Measurements from ENCODE around the gene MTHFR.
"Not testable (repeated sequence)": the region's sequence is repeated elsewhere in the genome, so short reads cannot be mapped to it uniquely, and the experiment has no call there.

MTHFR gene

DNA sequence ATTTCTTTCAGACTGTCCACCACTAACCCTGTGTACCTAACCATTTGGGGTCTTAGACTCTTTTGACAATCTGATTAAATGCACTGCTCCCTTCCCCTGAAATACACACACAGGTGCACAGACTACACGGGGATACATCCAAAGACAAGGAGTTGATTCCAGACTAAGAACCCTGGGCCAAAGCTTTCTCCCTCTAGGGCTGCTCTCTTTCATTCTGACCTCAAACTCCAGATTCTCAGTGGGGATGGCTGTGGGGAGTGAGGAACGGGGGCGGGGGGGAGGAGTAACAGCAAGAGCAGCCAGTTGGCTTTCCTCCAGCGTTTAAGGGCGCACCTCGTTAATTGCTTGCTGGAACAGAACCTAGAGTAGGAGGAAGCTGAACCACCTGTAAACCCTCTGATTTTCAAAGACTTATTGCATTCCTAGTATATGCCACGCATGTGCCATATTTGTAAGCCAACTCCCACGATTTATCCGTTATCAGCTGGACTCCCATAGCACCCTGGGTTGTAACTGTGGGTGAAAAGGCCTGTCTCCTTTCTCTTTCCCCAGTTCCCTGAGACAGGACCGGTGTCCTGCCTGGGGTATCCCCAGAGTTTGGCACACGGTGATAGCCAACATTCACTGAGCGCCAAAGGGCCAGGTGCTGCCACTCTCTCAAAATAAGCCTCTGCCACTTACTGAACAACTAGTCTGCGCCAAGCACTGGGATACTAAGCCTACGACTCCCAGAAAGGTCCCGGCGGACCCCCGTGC lies 920 bp downstream of the MTHFR start:
- Histone ChIP-seq H3F3A (ENCODE audit: insufficient read depth, low read length) (no peaks in the 10 kb centered on the region), H3K9me3 (ENCODE audit: low read length) (no peaks in the 10 kb centered on the region), H3K9ac (ENCODE audit: low read length) (peak overlapping the region; percentile 70), H3K79me2 (ENCODE audit: insufficient read depth, low read length) (peaks cover 5% of the 10 kb centered on the region; the same call in 1 of the 2 replicates), H3K4me2 (ENCODE audit: low read length) (peak overlapping the region; percentile 94), H3K4me3 (ENCODE audit: low read depth, low read length, poor library complexity, severe bottlenecking) (peak overlapping the region; percentile 70), H3K4me1 (ENCODE audit: insufficient read depth, low read length, severe bottlenecking) (peaks cover 57% of the 10 kb centered on the region), H3K36me3 (ENCODE audit: insufficient read depth, low read length) (peaks cover 38% of the 10 kb centered on the region), H3K27ac (ENCODE audit: low read depth, low read length, poor library complexity, severe bottlenecking) (peak overlapping the region; percentile 79), H3K9me2 (ENCODE audit: low read depth, low read length) (no peaks in the 10 kb centered on the region), H4K20me1 (ENCODE audit: insufficient read depth, low read length) (no peaks in the 10 kb centered on the region), H2AFZ (ENCODE audit: low read length) (no peak overlapping the region), H3K27me3 (ENCODE audit: insufficient read depth, low read length) (no peaks in the 10 kb centered on the region)
- TF ChIP-seq, protein P1, sequence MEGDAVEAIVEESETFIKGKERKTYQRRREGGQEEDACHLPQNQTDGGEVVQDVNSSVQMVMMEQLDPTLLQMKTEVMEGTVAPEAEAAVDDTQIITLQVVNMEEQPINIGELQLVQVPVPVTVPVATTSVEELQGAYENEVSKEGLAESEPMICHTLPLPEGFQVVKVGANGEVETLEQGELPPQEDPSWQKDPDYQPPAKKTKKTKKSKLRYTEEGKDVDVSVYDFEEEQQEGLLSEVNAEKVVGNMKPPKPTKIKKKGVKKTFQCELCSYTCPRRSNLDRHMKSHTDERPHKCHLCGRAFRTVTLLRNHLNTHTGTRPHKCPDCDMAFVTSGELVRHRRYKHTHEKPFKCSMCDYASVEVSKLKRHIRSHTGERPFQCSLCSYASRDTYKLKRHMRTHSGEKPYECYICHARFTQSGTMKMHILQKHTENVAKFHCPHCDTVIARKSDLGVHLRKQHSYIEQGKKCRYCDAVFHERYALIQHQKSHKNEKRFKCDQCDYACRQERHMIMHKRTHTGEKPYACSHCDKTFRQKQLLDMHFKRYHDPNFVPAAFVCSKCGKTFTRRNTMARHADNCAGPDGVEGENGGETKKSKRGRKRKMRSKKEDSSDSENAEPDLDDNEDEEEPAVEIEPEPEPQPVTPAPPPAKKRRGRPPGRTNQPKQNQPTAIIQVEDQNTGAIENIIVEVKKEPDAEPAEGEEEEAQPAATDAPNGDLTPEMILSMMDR (IDR thresholded peaks at IDR 0.05; ENCODE audit: low read length): no peak
- TF ChIP-seq EZH2 (IDR thresholded peaks at IDR 0.05; ENCODE audit: borderline replicate concordance, low read length): no peak

DNA sequence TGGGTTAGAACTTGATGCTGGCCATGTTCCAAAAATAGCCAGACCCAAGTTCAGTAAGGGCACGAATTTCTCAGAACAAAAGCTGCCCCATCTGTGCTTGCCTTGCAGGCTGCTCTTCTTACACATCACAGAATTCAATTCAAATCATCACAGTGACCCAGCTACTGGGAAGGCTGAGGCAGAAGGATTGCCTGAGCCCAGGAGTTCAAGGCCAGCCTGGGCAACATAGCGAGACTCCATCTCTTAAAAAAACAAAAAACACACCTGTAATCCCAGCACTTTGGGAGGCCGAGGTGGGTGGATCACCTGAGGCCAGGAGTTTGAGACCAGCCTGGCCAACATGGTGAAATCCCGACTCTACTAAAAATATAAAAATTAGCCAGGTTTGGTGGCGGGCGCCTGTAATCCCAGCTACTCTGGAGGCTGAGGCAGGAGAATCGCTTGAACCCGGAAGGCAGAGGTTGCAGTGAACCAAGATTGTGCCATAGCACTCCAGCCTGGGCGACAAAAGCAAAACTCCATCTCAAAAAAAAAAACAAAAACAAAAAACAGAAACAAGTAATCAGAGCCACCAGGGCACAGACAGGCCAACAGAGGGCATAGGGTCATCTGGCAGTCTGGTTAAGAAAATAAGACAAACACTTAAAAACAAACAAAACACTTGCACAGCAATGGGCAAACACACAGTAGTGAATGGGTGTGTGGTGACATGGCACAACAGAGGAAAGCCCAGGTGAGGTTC lies 1.7 kb downstream of the MTHFR start:
- peaks cover 57% of the 10 kb centered on the region for H3K4me1 ChIP-seq (ENCODE audit: insufficient read depth, low read length, severe bottlenecking)
- peaks cover 37% of the 10 kb centered on the region for H3K36me3 ChIP-seq (ENCODE audit: insufficient read depth, low read length)
- H3K4me3 ChIP-seq (ENCODE audit: low read depth, low read length, poor library complexity, severe bottlenecking): peak overlapping the region; percentile 70
- peak overlapping the region; percentile 94 for H3K4me2 ChIP-seq (ENCODE audit: low read length)
- not testable (repeated sequence) for H3K79me2 ChIP-seq (ENCODE audit: insufficient read depth, low read length); H4K20me1 ChIP-seq (ENCODE audit: insufficient read depth, low read length); H3K27me3 ChIP-seq (ENCODE audit: insufficient read depth, low read length); H3K9me3 ChIP-seq (ENCODE audit: low read length); H2AFZ ChIP-seq (ENCODE audit: low read length); H3K9me2 ChIP-seq (ENCODE audit: low read depth, low read length); H3F3A ChIP-seq (ENCODE audit: insufficient read depth, low read length)
- H3K9ac ChIP-seq (ENCODE audit: low read length): peak overlapping the region; percentile 70
- peak overlapping the region; percentile 79 for H3K27ac ChIP-seq (ENCODE audit: low read depth, low read length, poor library complexity, severe bottlenecking)

DNA sequence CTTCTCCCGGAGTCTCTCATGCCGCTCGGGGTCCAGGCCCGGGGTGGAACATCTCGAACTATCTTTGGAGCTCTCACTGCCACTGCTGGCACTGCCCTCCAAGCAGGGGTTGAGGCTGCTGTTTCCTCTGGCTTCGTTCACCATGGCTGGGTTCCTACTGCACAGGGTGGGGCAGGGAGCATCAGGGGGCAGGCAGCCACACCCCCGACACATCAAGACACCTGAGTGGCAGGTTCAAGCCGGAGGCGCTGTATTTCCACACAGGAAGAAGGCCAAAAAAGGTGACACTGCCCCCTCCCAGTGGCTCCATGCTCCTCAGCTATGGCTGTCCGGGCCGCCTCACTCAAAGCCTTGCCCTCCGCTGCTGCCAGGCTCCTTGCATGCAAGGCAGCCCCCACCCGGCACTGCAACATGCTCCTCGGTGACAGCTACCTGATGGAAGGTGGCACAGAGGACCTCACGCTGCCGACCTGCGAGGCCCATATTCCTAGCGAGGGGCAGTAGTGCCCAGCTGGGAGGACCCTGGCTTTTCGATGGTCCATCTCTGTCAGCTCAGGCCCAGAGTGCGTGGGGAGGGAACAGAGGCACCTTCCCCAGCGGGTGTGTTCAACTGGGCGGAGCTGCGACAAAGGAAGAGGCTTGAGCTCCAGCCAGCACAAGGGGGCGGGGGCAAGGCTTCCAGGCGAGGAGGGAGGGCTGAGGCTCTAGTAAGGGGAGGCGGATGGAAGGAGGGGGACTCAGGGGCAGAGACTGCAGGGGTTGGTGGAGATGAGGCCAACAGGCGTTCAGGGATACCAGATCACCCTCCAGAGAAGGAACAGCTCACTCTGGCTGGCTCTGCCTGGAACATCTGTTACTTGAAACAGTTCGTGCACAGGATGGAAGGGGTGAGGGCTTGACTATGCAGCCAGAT lies 2.5 kb downstream of the MTHFR start:
- no peaks in the 10 kb centered on the region for H3K9me2 ChIP-seq (ENCODE audit: low read depth, low read length)
- H3K4me3 ChIP-seq (ENCODE audit: low read depth, low read length, poor library complexity, severe bottlenecking): peak overlapping the region; percentile 70
- no peak overlapping the region for H2AFZ ChIP-seq (ENCODE audit: low read length)
- H3K4me1 ChIP-seq (ENCODE audit: insufficient read depth, low read length, severe bottlenecking): peaks cover 52% of the 10 kb centered on the region
- peaks cover 34% of the 10 kb centered on the region for H3K36me3 ChIP-seq (ENCODE audit: insufficient read depth, low read length)
- TF ChIP-seq, protein P1 (IDR thresholded peaks at IDR 0.05; ENCODE audit: low read length): no peak
- no peak for TF ChIP-seq EZH2 (IDR thresholded peaks at IDR 0.05; ENCODE audit: borderline replicate concordance, low read length)
- no peaks in the 10 kb centered on the region for H3K9me3 ChIP-seq (ENCODE audit: low read length)
- peak overlapping the region; percentile 94 for H3K4me2 ChIP-seq (ENCODE audit: low read length)
- no peaks in the 10 kb centered on the region for H4K20me1 ChIP-seq (ENCODE audit: insufficient read depth, low read length)
- H3K79me2 ChIP-seq (ENCODE audit: insufficient read depth, low read length): peaks cover 5% of the 10 kb centered on the region; the same call in 1 of the 2 replicates
- no peaks in the 10 kb centered on the region for H3K27me3 ChIP-seq (ENCODE audit: insufficient read depth, low read length)
- peak overlapping the region; percentile 79 for H3K27ac ChIP-seq (ENCODE audit: low read depth, low read length, poor library complexity, severe bottlenecking)
- peak overlapping the region; percentile 64 for H3K9ac ChIP-seq (ENCODE audit: low read length)
- no peaks in the 10 kb centered on the region for H3F3A ChIP-seq (ENCODE audit: insufficient read depth, low read length)
